ENCODE measurements around the gene ANKK1. TPM values are rescaled to one million over a fixed set of nuclear protein-coding genes. Genes with fewer than 3 reads are reported as not detected.

ANKK1 gene
- total and polyA plus RNA-seq, 2 of the 8 experiments (the other 6 are each of a cell fraction or from before 2014, with no cell fraction given) = 0.11 TPM; not detected in 1

DNA sequence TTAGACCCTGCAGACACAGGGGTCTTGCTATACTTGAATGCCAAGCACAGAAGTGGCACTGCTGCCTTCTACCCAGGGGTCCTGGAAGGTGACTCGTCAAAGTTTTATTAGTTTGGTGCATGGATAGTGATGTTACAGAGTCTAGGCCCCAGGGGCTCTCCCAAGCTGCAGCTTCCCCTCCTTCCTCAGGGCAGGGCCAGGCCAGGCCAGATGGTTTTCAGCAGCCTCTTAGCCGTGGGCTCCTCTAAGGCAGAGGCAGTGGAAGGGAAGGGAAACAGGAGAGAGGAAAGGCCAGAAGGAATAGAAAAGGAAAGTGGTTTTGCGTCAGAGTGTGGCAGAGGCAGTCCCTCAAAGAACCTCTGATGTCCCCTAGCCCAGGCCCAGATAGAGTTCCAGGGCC lies 21.9 kb downstream of the ANKK1 start (continued):
- TF ChIP-seq, protein P1, sequence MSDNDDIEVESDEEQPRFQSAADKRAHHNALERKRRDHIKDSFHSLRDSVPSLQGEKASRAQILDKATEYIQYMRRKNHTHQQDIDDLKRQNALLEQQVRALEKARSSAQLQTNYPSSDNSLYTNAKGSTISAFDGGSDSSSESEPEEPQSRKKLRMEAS (IDR thresholded peaks at IDR 0.05) = no peak
- TF ChIP-seq, protein P2, sequence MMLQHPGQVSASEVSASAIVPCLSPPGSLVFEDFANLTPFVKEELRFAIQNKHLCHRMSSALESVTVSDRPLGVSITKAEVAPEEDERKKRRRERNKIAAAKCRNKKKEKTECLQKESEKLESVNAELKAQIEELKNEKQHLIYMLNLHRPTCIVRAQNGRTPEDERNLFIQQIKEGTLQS (IDR thresholded peaks at IDR 0.05; ENCODE audit: insufficient read depth, low read depth, low read length) = no peak
